AG10803 (cell line): Measurements from ENCODE around the gene CEP112.

Experiments used
- DNase-seq: peaks from one replicate; pipeline ENCODE4 v3.0.0; 2010; ENCODE audit warnings: low read depth
- H3K4me3 ChIP-seq: 2 replicates; pipeline ENCODE4 v1.5.1; 2011; ENCODE audit warnings: mild to moderate bottlenecking, low read length, control low read depth
- TF ChIP-seq, protein P1 (sequence below): conservative IDR thresholded peaks from 2 replicates; pipeline ENCODE4 v1.5.1; 2011; ENCODE audit warnings: mild to moderate bottlenecking, low read length, control low read depth, inconsistent platforms

CEP112 gene

DNA sequence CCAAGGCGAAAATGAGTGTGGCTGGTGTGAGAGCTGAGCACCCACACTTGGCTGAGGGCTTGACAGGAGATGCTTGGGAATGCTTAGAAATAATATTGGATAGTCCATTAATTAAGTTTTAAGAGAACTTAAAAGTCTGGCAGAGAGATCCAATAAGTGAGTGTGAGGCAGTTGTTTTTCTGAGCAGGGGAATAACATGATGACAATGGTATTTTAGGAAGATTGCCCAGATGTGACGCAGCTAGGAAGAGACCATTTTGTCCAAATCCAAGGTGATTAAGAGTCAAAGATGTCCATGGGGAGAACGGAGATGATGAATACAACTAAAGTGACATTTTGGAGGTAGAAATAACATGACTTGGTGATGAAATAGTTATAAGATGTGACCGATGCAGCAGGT, 527.7 kb downstream of the CEP112 start:
- peak; percentile 27 for DNase-seq
- H3K4me3 ChIP-seq, result no peak overlapping the region
- TF ChIP-seq, protein P1, sequence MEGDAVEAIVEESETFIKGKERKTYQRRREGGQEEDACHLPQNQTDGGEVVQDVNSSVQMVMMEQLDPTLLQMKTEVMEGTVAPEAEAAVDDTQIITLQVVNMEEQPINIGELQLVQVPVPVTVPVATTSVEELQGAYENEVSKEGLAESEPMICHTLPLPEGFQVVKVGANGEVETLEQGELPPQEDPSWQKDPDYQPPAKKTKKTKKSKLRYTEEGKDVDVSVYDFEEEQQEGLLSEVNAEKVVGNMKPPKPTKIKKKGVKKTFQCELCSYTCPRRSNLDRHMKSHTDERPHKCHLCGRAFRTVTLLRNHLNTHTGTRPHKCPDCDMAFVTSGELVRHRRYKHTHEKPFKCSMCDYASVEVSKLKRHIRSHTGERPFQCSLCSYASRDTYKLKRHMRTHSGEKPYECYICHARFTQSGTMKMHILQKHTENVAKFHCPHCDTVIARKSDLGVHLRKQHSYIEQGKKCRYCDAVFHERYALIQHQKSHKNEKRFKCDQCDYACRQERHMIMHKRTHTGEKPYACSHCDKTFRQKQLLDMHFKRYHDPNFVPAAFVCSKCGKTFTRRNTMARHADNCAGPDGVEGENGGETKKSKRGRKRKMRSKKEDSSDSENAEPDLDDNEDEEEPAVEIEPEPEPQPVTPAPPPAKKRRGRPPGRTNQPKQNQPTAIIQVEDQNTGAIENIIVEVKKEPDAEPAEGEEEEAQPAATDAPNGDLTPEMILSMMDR, result no peak

DNA sequence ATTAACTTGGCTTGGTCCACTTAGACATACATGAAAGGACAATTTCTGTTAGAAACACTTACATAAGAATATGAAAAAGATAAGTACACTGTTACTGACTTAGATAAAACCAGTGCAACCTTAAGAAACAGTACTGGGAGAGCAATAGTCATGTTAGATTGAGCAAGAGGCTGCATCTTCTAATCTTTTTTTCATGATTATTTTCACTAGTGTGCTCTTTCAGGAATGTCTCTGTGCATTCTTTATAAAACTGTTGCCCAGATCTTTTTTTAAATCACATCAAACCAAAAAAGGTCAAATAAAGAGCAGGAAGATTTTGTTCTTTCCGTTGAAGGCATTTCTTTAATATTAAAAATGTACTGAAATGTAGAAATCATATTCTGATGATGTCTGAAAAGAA, 529.7 kb downstream of the CEP112 start:
- DNase-seq, result peak; percentile 88
- TF ChIP-seq, protein P1, result no peak
- H3K4me3 ChIP-seq, result no peak overlapping the region

DNA sequence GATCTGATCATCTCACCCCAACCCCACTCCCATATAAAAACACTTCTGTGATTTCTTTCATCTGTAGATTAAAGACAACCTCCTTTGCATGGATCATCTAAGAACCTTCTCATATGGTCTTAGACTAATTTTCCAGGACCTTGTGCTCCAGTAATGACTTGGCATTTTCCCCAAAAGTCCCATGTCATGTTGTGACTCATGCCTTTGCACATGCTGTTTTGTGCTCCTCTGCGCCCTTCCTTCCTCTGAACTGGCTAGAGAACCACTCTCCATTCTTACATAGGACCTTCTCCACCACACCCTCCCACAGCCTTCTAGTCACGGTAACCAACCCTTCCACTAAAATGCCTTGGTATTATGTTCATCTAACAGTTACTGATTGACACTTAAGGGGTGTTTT, 531.0 kb downstream of the CEP112 start:
- TF ChIP-seq, protein P1, result no peak
- DNase-seq, result peak; percentile 83
- no peak overlapping the region for H3K4me3 ChIP-seq

DNA sequence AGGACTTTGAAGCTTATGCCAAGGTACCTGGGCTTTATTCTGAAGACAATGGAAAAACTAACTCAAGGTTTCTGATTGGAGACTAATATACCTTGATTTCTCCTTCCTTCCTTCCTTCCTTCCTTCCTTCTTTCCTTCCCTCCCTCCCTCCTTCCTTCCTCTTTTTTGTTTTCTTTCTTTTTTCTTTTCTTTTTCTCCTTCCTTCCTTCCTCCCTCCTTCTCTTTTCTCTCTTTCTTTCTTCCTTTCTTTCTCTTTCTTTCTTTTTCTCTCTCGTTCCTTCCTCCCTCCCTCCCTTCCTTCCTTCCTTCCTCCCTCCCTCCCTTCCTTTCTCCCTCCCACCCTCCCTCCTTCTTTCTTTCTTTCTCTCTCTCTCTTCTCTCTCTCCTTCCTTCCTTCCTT, 531.9 kb downstream of the CEP112 start:
- no peak overlapping the region for H3K4me3 ChIP-seq
- TF ChIP-seq, protein P1, result no peak
- no peak for DNase-seq

DNA sequence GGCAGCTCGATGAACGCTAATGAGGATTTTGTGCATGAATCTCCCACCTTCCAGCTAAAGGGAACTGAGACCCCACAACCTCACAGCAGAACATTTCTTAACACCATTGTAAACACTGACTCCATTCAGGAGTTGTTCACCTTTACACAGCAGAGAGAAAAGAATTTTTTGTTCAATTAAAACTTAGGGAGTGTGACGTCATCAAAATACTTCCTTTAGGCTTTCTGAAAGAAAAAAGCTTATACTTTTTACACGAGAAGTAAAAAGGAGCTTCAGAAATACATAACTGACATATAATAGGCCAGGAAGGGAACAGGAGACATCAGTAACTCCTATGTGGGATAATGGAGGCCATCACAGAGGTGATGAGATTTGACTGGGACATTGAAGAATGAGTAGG, 532.4 kb downstream of the CEP112 start:
- TF ChIP-seq, protein P1, result no peak
- no peak for DNase-seq
- no peak overlapping the region for H3K4me3 ChIP-seq

DNA sequence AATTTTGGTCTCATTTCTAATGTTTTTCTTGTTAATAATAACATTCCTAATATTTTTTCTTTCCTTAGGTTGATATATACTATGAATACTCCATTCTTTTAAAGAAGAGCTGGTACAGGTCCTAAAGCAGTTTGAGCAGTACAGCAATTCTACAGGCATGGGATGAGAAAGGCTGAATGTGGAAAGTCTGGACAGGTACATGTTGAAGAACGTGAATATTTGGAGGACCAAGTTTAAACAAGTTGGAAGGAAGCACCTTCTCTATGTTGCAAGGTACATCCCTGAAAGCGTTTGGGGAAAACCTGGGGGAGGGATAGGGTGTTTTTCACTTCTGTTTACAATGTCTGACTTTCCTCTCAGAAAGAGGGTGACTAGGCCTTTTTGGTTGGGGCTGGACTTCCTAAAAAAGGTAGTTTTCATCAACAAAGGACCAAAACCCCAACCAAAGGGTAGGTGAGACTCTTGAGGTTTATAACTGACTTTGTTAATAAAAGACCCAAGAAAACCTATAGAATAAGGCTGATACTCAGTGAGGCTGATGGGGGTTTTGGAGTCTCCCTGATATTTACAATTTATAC, 534.6 kb downstream of the CEP112 start:
- TF ChIP-seq, protein P1, result no peak
- no peak overlapping the region for H3K4me3 ChIP-seq
- no peak for DNase-seq

DNA sequence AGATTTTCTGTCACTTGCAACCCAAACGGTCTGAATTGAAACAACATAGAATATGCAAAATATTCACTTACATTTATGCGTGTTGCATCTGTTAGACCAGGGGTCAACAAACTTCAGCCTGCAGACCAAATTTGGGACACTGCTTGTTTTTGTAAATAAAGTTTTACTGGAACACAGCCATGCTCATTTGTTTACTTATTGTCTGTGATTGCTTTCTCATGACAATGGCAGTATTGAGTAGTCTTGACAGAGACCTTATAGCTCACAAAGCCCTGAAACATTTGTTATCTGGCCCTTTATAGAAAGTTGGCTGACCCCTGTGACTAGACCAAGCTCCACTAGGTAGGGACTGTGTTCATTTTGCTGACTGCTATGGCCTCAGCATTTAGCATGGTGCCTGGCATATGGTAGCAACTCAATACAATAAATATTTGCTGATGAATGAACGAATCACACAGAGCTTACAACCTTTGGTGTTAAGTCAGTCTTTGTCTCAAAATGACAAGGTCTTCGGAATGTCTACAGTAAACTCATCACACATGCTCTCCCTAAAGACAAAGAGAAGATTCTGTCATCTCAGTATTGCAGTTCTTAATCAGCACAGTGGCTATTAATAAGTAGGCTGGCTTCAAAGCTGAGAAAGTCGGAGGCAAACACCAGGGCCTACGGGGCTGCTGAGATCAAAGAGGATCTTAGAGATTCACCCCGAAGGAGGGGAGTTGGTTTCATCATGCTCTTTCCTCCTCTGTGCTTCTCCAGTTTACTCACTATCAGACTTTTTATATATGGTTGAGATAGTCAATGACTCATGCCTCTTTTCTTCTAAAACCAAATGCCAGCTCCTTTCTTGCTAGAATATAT, 535.3 kb downstream of the CEP112 start:
- no peak for DNase-seq
- TF ChIP-seq, protein P1, result no peak
- H3K4me3 ChIP-seq, result no peak overlapping the region
